Renal pelvis (tissue), 4 donors: ENCODE data around the gene DNASE1L3. TPM values are rescaled to one million over a fixed set of nuclear protein-coding genes. Genes with fewer than 3 reads are reported as not detected.

Experiments
- DNase-seq: peaks from one replicate; pipeline ENCODE4 v3.0.0-alpha.2; 2013
- polyA plus RNA-seq, 3 donors: library from polyadenylated mRNA; unstranded; fragments of 120-200 nt; gene quantifications; one replicate each; pipeline ENCODE4 v1.2.1, GENCODE V29; 2013; ENCODE audit not compliant: insufficient read length in 3 of 3

DNASE1L3 gene
- polyA plus RNA-seq, 3 donors = 2.7 to 10.4 (median 5.8) TPM

GRCh38 chr3:58179235-58180098, 31.3 kb downstream of the DNASE1L3 start:
- DNase-seq = no peak

GRCh38 chr3:58178528-58179234, 32.1 kb downstream of the DNASE1L3 start:
- no peak for DNase-seq

- DNase-seq = peak; percentile 84
Observed at GRCh38 chr3:58177747-58178527, 32.8 kb downstream of the DNASE1L3 start.

GRCh38 chr3:58176827-58177489, 33.8 kb downstream of the DNASE1L3 start:
- DNase-seq = no peak

GRCh38 chr3:58176185-58176530, 34.6 kb downstream of the DNASE1L3 start:
- no peak for DNase-seq

- no peak for DNase-seq
Observed at GRCh38 chr3:58175437-58176184, 35.2 kb downstream of the DNASE1L3 start.

- no peak for DNase-seq
Observed at GRCh38 chr3:58175187-58175436, 35.7 kb downstream of the DNASE1L3 start.

GRCh38 chr3:58173669-58174398, 36.9 kb downstream of the DNASE1L3 start:
- DNase-seq = no peak

GRCh38 chr3:58173029-58173668, 37.6 kb downstream of the DNASE1L3 start:
- no peak for DNase-seq

- no peak for DNase-seq
Observed at GRCh38 chr3:58171126-58171525, 39.6 kb downstream of the DNASE1L3 start.

- DNase-seq = no peak
Observed at GRCh38 chr3:58170376-58170775, 40.4 kb downstream of the DNASE1L3 start.

- no peak for DNase-seq
Observed at GRCh38 chr3:58169371-58169770, 41.4 kb downstream of the DNASE1L3 start.

- DNase-seq = no peak
Observed at GRCh38 chr3:58168498-58168897, 42.3 kb downstream of the DNASE1L3 start.

- DNase-seq = no peak
Observed at GRCh38 chr3:58167431-58168351, 43.1 kb downstream of the DNASE1L3 start.

- peak; percentile 80 for DNase-seq
Observed at GRCh38 chr3:58164906-58165821, 45.6 kb downstream of the DNASE1L3 start.

GRCh38 chr3:58164199-58164879, 46.4 kb downstream of the DNASE1L3 start:
- DNase-seq = no peak

- DNase-seq = peak; percentile 82
Observed at GRCh38 chr3:58163234-58163633, 47.5 kb downstream of the DNASE1L3 start.
